ENCODE measurements around the gene SLC6A3. TPM values are rescaled to one million over a fixed set of nuclear protein-coding genes. Genes with fewer than 3 reads are reported as not detected.

SLC6A3 gene
- total RNA-seq, 2 donors from 2014 or later = 0.16 TPM; not detected in 1

- Histone ChIP-seq H3K9me3 (no peaks in the 10 kb centered on the region), H3K4me1 (peaks cover 0 to 15% of the 10 kb centered on the region in 2 donors), H3K4me3 (no peak overlapping the region), H3K27me3 (no peaks in the 10 kb centered on the region), H3K36me3 (no peaks in the 10 kb centered on the region), H3K27ac (no peak overlapping the region)
- no peak for DNase-seq (ENCODE audit: low spot score)
- no peak for TF ChIP-seq CTCF (IDR thresholded peaks at IDR 0.05)
These were observed 60.7 kb downstream of the SLC6A3 start for GRCh38 chr5:1384521-1384920.

- Histone ChIP-seq H3K9me3 (no peaks in the 10 kb centered on the region), H3K4me3 (no peak overlapping the region), H3K27ac (no peak overlapping the region), H3K27me3 (no peaks in the 10 kb centered on the region), H3K36me3 (no peaks in the 10 kb centered on the region), H3K4me1 (peaks cover 0 to 15% of the 10 kb centered on the region in 2 donors)
- DNase-seq (ENCODE audit: low spot score) = no peak
- TF ChIP-seq CTCF (IDR thresholded peaks at IDR 0.05) = no peak
These were observed 61.3 kb downstream of the SLC6A3 start for GRCh38 chr5:1383886-1384401.

- Histone ChIP-seq H3K36me3 (no peaks in the 10 kb centered on the region), H3K4me3 (no peak overlapping the region), H3K27me3 (no peaks in the 10 kb centered on the region), H3K9me3 (no peaks in the 10 kb centered on the region), H3K27ac (no peak overlapping the region), H3K4me1 (peaks cover 0 to 15% of the 10 kb centered on the region in 2 donors)
- TF ChIP-seq CTCF (IDR thresholded peaks at IDR 0.05) = no peak
- no peak for DNase-seq (ENCODE audit: low spot score)
These were observed 61.9 kb downstream of the SLC6A3 start for GRCh38 chr5:1383344-1383743.

DNA sequence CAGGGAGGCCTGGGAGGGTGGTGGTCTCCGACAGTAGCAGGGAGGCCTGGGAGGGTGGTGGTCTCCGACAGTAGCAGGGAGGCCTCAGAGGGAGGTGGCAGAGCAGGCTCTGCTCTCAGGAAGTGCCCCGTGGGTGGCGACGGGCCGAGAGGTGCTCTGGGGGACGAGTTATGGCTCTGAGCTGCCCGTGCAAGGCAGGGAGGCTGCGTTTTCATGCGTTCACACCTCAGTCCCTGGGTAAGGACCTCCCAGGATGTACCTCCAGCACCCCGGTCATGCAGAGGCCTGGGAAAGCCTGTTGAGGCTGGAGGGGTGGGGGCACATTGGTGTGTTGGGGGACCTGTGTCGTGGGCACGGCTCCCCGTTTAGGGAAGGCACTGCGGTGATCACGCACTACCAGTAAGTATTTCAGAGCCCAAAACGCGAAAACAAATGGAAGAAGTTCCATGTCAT lies 63.0 kb downstream of the SLC6A3 start:
- H3K4me1 ChIP-seq = peaks cover 0 to 15% of the 10 kb centered on the region in 2 donors
- no peak for DNase-seq (ENCODE audit: low spot score)
- H3K27ac ChIP-seq = no peak overlapping the region
- no peak for TF ChIP-seq CTCF (IDR thresholded peaks at IDR 0.05)
- H3K36me3 ChIP-seq = no peaks in the 10 kb centered on the region
- no peak overlapping the region for H3K4me3 ChIP-seq
- no peaks in the 10 kb centered on the region for H3K27me3 ChIP-seq
- H3K9me3 ChIP-seq = no peaks in the 10 kb centered on the region

DNA sequence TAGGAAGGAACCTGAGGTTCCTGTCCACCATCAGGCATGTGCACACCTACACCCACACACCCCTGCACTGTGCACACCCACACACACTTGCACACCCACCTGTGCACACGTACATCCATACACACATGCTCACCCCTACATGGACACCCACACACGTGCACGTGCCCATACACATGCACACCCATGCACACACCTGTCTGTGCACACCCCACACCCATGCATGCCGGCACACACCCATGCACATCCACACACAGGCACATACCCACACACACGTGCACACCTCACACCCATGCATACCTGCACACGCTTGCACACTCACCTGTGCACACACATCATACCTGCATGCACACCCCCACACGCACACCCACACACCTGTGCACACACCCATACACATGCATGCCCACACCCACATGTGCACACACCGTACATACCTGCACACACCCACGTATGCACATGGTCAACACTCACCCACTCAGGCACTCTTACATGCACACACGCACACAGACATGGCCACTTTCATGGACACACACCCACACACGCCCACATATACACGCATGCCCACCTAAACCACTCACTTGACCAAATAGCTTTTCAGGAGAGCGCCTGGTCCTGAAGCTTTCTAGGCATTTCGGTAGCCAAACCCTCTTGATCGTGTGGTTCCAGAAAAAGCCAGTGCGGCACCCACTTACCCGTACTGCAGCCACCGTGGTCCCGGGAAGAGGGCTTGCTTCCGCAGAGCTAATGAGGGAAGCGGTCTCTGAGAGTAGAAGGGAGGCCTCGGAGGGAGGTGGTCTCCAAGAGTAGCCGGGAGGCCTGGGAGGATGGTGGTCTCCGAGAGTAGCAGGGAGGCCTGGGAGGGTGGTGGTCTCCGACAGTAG lies 63.6 kb downstream of the SLC6A3 start:
- Histone ChIP-seq H3K9me3 (no peaks in the 10 kb centered on the region), H3K27ac (no peak overlapping the region), H3K27me3 (no peaks in the 10 kb centered on the region), H3K4me1 (peaks cover 0 to 12% of the 10 kb centered on the region in 2 donors), H3K4me3 (no peak overlapping the region), H3K36me3 (no peaks in the 10 kb centered on the region)
- no peak for TF ChIP-seq CTCF (IDR thresholded peaks at IDR 0.05)
- no peak for DNase-seq (ENCODE audit: low spot score)

Data from right atrium auricular region (tissue), 2 donors.